HS-27A (cell line): ENCODE measurements around the gene TRHDE.
"Not testable (repeated sequence)": the region's sequence is repeated elsewhere in the genome, so short reads cannot be mapped to it uniquely, and the experiment has no call there.

Experiments
- DNase-seq: peaks from one replicate; pipeline ENCODE4 v3.0.0-alpha.2; 2012; ENCODE audit warnings: low read depth, missing footprints

The TRHDE gene

DNA sequence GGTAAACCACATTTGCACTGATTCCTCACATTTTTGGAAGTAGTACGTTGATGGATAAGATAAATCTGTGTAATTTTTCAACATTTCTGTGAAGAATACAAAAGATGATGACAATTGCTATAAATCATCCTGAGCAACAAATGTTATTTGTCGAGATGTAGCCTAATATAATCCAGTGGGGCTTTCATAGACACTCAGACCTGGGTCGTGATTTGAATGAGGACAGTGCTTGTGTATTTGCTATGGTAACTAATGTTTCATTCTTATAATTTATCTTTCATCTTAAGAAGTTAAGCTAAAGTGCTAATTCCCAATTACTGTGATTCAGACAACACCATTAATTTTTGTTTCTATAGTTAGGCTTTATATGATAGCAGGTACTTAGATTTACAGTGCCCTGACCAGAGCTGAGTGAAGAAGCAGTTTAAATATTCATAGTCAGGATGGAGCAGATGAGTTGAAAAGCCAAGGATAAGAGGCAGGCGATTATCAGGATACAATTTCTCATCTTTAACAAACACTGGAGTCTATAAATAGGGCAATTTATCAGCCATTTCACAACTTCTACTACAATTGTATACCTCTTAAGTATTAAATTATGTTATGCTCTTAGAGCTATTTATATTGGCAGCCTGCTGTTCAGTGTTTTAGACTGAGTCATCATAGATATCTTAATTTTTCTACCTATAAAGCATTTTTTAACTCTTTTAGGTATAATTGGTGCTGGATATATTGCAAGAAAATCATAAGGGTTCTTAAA is 359.9 kb downstream of the TRHDE start:
- no peak for DNase-seq

DNA sequence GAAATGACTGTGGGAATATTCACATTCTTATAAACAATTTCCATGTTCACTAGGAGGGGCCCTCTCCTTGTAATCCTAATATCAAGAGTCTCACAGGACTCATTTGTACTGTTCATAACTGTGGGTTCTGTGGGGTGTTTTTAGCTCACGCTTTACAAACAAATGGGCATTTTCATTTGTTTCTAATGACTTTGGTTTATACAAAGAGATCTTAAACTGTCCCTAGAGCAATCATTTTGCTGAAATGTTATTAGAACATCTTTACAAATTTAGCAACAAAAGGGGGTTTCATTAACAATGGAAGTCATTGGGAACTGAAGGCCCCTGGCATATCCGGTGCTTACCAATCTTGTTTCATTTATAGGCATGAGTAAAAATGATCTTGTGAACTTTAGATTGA is 370.5 kb downstream of the TRHDE start:
- DNase-seq: no peak

DNA sequence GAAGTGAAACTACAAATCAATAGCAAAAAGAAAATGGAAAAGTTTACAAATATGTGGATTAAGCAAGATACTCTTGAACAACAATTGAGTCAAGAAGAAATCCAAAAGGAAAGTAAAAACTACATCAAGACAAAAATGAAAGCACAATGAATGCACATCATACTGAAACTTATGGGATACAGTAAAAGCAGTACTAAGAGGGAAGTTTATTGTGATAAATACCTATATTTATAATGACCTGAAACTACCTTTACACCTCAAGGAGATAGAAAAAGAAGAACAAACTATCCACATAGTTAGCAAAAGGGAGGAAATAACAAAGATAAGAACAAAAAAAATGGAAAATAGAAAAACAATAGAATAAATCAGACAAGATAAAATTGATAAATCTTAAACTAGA is 375.0 kb downstream of the TRHDE start:
- no peak for DNase-seq

DNA sequence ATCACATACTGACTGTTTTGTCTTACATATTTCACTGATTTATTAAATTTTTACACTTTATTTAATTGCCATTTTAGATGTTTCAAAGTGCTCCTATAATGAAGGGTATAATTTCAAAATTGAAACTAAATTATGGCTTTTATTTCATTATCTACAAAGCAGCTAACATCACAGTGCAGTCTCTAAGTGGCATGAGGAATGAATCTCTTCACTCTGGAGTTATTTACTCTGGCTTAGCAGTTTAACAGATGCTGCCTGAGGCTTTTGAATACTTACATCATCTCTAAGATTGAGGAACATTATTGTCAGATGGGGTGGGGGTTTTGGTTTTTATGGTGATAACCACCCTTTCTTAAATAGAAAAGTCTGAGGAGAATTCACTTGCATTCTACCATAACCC is 386.4 kb downstream of the TRHDE start:
- no peak for DNase-seq

DNA sequence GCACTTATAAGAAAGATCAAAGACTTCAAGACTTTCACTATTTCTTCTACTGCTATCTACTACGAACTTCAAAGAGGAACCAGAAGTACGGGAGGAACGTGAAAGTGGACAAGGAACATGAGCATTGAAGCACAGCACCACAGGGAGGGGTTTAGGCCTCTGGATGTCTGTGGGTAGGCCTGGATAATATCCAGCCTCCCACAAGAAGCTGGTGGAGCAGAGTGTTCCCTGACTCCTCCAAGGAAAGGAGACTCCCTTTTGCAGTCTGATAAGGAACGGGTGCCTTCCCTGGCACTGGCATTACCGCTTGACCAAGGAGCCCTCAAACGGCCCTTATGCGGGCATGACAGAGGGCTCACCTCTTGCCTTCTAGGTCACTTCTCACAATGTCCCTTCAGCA is 388.0 kb downstream of the TRHDE start:
- DNase-seq: not testable (repeated sequence)

DNA sequence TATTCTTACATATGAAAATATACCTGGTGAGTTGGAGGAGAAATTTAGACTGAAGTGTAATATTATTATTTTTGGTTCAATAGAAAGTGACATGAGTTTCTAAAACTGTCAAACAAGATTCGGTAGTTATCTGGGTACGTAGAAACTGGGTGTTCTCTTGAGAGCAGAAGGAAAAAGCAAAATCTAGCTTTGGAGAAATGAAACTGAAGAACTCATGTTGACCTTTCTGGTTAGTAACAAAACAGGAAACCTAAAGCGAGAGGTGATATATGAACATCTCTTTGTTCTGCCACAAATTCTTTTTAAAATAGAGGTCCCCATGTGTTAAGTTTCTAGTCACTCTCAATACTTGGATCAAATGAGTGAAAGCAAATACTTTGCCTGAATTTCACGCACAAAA is 401.7 kb downstream of the TRHDE start:
- no peak for DNase-seq

DNA sequence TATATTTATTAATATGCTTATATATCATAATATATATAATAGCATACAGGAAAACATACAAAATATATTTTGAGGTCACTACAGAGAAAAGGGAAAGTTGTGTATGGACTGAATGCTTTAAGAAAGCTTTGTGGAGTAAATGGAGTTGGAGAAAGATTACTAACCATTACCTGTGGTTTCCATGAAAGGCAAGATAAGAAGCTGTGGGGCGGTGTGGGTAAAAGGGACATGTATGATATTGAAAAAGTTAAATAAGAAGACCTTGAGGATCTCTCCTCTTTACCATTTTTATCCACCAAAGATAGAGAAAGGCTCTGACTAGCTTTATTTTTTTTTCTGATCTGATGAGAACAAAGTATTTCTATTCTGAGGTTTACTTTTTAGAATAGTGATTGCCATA is 404.4 kb downstream of the TRHDE start:
- DNase-seq: no peak

DNA sequence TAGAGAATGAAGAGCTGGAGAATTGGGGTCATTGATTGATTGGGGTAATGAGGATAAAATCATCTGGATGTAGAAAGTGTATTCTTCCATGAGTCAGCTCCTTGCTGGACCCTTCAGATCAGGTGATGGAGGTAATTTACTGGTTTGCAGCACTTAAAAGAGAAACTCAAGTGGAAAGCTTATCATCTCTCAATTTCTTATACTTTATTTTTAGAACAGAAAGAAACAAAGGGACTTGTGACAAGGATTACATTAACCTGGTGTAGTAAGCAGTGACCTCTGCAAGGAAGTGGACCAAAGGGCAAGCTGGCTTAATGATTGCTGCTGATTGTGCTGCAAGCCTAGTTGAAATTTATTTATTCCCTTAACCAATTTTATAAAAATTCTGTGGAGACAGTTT is 405.0 kb downstream of the TRHDE start:
- DNase-seq: no peak

DNA sequence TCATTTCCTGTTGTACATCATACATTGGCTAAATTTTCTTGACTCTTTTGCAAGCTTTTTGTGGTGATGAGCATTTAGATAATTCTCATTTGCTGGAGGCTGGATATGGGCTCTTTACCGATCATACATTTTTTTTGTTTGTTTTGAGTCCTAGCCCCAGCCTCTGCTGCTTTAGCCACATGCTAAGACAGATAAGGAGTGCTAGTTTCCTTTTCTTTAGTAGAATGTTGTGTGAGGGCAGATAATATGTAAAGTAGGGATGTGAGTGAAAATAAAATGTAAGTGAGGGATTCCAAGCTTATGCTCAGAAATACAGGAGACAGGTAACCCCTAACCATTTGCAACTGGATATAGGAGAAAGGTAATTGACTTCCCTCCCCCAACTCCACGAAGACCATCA is 405.7 kb downstream of the TRHDE start:
- no peak for DNase-seq

DNA sequence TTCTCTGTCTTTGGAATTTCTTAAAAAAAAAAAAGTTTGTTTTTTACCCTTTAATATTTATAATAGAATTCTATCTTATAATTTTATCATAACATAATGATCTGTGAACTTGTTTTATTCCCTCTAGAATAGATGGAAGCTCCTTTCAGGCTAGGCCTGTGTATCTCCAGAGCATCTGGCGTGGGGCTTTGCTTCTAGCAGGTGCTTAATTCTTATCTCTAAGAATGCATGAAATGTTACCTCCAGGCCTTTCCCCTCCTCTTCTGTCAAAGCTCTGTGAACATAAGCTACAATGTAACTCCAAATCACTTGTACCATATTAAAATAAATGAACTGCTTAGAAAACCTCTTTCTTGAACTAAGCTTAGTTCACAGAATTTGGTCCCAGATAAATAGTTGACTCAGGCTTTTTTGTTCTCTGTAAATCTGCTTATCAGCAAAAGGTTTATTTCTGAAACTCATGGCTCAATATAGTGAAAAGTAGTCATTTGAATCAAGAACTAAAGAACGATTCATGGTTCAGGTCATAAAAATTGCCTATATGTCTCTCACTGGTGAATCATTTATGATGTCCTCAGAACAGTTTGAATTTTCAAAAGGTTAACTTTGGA is 407.1 kb downstream of the TRHDE start:
- no peak for DNase-seq

DNA sequence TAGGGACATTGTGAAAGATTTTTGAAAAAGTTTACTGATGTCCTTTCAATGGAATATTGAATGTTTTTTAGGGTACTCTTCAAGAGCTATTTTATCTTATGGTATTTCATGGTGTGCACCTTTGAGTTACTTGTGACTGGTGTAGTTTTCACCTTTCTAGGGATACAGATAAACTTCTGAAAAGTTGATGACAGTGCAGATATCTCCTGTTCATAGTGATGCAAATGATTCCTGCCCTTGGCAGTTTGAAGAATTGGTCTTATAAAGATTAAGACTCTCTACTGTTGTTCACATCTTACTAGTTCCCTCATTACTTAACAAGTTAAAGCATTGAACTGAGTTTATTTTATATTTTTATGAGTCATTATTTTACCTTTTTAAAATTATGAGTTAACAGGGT is 408.9 kb downstream of the TRHDE start:
- no peak for DNase-seq

DNA sequence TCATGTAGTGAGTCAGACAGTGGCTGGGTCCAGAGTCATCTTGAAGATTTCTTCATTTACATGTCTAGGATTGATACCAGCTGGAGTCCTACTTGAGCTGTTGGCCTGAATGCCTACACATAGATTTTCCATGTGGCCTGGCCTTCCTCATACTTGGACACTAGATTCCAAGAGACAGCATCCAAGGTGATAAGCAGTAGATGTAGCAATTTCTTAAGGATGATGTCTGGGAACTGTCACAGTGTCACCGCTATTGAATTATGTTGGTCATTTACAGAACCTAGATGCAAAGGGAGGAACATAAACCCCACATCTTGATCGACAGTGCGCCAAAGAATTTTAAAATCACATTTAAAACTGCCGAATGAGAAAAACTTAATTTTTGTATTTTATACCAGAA is 412.3 kb downstream of the TRHDE start:
- DNase-seq: no peak

DNA sequence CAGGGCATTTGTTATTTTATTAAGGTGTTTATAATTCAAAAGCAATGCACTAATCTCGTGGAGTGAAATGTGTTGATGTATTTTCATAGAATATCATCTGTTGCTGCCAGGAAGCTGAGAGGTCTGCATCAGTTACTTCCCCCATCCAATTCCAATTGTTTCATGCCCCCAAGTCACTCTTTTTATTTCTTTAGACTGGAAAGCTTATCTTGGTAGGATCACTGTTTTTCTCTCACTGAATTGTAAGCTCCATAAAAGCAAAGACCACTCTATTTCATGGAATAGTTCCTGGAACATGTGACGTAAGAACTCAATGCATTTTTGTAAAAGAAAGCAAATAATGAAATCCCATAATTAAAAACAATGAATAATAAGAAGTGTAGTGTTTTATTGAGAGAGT is 420.2 kb downstream of the TRHDE start:
- no peak for DNase-seq

DNA sequence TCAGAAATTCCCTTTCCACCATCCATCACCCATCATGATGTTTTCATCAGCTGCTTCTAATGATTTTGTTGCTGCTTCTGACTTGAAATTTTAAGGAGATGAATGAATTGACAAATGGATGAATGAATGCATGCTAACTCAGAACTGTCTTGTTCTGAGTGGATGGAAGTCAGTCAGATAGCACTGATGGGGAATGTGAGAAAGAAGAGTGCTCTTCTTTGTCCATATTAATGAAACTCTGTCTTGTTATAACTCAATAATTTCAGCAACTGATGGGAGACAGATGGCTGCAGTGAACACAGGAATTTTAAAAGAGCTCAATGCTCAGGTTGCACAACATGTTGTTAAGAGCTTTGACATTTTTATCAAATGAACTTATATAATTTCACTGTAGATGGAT is 422.0 kb downstream of the TRHDE start:
- DNase-seq: no peak

DNA sequence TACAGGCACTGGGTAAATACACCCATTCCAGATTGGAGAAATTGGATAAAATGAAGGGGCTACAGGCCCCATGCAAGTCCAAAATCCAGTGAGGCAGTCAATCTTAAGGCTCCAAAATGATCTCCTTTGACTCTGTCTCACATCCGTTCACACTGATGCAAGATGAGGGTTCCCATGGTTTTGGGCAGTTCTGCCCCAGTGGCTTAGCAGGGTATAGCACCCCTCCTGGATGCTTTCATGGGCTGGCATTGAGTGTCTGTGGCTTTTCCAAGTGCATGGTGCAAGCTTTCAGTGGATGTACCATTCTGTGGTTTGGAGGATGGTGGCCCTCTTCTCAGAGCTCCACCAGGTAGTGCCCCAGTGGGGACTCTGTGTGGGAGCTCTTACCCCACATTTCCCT is 427.2 kb downstream of the TRHDE start:
- no peak for DNase-seq

DNA sequence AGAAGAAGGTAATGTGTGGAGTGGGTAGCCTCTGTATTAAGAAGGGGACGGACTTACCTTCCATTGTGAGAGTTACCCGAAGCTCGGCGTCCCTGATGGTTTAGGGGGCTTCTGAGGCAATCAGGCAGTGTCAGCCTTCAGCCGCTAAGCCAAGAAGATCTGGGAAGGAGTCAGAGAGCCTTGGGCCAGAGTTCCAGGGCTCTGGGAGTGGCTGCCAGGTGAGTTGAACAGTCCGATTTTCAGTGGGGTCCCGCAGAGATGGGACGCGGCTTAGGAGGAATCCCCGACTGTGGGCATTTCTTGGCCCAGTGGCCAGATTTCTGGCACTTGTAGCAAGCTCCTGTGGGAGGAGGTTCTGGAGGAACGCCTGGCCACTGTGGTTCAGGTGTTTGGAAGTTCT is 439.9 kb downstream of the TRHDE start:
- DNase-seq: not testable (repeated sequence)

DNA sequence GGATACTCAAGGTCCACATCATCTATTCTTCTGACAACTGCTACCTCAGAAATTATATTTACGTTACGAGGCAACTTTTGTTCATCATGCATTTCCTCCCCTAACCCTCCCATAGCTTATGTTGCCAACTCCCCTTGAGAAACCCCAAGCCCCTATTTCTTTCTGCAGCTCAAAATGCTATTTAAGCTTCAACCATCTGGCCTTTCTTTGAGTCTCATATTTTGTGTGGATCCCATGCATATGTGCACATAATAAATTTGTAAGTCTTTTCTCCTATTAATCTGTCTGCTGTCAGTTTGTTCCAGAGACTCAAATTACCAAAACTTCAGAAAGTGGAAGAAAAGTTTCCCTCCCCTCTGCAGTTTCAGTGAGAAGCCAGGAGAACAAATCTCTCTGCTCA is 444.1 kb downstream of the TRHDE start:
- no peak for DNase-seq

DNA sequence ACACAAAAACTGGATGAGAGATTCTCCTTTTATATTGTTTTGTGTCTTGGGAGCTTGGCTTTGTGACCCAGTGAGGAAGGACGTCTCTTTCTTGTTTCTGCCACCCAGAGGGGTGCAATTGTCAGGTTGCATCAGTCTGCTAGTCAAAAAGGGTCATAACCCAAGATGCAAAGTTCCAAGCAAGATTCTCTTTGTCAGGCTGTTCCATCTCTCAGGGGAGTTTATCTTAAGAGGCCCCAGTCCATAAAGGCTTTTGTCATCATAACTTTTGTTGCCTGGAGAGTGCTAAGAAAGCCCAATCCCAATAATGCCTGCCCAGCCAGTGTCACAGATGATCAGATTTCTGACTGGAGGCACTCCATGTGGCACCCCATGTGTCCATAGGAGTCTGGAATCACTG is 444.9 kb downstream of the TRHDE start:
- no peak for DNase-seq
